GM18526 (cell line): Measurements from ENCODE around the gene ALG14.

Experiments used
- POLR2A ChIP-seq: IDR thresholded peaks from 3 replicates; pipeline ENCODE4 v1.6.1; 2011; ENCODE audit not compliant: insufficient read length; ENCODE audit errors: extremely low read depth

ALG14 gene

DNA sequence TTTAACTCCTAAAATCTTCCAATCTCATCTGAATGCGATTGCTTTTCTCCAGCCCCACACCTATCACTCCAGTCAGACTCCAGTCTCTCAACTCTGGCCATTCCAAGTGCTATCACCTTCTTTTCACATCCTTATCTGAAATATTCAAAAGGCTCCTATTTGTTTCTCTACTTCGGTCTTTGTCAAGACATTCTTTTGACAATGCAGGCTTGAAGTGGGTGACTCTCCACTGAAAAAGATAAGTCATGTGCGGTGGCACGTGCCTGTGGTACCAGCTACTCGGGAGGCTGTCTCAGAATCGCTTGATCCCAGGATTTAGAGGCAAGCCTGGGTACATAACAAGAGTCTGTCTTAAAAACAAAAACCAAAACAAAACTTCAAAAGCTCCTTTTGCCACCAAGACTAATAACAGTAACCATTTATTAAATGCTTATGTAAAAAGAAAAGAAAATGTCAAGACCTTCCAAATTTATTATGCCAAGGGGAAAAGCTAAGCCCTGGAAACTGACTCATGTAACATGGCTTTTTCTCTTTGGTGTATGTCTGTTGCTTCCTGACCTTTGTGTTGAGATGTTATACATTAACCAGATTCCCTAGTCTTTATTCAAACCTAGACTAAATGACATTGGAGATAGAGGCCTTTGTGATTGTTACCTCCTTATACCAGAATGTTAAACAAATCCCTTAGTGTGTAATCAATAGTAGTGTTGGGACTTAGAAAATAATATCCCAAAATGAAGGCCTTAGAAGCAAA, 3.6 kb downstream of the ALG14 start:
- no peak for TF ChIP-seq POLR2A

DNA sequence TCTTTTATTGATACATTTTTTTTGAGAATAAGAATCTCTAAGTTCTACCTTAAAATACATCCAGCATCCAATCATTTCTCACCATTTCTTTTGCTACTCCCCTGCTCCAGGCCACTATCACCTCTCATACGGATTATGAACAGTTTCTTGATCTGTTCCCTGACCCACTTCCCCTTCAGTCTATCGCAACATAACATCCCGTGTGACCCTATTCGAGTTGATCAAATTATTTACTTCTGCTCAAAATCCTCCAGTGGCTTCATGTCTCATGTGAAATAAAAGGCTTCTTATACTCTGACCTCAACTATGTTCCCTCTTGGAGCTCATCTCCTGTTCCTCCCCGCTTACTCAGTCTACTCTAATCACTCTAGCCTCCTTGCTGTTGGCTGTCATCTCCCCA, 5.2 kb downstream of the ALG14 start:
- TF ChIP-seq POLR2A: no peak

DNA sequence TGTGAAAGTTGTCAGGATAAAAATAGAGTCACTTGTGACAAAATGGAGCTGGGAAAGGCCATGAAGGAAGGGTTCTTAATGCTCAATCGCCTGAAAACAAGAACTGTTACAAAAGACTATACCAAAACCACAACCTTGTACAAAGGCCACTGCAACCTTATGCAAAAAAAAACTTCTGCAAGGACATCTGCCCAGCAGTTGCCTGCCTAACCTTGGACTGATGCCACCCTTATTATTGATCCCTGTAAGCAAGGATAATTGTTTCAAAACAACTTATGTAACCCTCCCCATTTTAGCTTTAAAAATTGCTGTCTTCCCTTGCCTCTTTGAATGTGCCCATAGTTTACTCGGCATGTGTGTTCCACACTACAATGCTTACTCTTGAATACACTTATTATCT, 5.7 kb downstream of the ALG14 start:
- no peak for TF ChIP-seq POLR2A

GRCh38 chr1:95061445-95062006, 11.2 kb downstream of the ALG14 start:
- TF ChIP-seq POLR2A: no peak

GRCh38 chr1:95058974-95059373, 13.8 kb downstream of the ALG14 start:
- no peak for TF ChIP-seq POLR2A

DNA sequence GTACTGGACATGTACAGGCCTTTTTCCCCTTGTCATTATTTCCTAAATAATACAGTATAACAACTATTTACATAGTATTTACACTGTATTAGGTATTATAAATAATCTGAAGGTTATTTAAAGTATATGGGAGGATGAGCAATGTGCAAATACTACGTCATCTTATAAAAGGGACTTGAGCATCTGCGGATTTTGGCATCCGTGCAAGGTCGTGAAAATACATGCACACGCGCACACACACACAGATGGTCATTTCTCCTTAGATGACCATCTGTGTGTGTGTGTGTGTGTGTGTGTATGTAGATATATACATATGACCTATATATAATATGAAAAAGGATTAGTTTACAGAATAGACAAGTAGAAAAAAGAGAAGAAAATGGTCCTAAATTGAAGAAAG, 15.4 kb downstream of the ALG14 start:
- no peak for TF ChIP-seq POLR2A

DNA sequence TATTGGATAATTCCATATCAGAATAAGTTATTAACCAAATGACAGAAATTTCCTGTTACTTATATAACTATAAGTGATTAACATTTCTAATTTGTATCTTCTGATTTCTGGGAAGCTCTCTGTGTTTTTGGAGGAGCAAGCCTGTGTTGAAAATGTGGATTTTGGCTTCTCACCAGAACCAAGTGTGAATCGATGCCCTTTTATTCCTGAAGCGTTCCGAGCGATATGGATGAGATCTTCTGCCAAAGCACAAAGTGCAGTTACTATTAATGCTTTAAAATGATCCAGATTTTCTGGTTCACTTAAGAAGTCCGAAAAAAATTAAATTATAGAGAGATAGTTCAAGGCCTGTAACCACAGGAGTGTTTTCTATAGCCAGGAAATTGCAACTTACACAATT, 22.8 kb downstream of the ALG14 start:
- no peak for TF ChIP-seq POLR2A

DNA sequence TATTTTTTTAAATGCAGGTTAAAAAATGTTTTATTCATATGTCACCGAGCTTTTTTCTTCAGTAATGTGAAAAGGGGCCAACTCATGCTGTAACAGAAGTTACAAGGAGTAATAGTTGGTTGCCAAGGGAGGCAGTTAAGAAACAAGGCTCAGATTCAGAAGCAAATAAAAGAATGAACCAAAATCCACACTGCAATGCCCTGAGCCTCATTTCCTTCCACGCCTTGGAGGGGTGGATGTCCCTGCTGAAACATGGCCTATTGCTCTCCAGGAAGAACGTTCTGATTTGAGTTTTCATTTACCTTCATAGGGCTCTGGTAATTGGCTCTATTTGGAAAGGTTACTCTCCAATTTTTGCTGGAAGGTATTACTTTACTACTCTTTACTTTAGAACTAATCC, 24.4 kb downstream of the ALG14 start:
- no peak for TF ChIP-seq POLR2A

DNA sequence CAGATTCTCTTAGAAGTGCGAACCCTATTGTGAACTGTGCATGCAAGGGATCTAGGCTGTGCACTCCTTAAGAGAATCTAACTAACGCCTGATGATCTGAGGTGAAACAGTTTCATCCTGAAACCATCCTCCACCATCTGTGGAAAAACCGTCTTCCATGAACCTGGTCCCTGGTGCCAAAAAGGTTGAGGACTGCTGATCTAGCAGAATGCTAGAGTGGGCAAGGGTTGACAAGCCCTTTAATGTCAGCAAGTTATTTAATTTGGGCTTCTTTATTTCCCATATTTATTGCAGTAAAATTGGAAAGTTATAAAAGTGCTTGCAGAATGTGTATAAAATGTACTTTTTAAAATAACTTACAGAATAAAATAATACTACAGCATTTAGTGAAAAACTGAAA, 26.4 kb downstream of the ALG14 start:
- no peak for TF ChIP-seq POLR2A

- no peak for TF ChIP-seq POLR2A
Measured at GRCh38 chr1:95043141-95043980, 29.4 kb downstream of the ALG14 start.

DNA sequence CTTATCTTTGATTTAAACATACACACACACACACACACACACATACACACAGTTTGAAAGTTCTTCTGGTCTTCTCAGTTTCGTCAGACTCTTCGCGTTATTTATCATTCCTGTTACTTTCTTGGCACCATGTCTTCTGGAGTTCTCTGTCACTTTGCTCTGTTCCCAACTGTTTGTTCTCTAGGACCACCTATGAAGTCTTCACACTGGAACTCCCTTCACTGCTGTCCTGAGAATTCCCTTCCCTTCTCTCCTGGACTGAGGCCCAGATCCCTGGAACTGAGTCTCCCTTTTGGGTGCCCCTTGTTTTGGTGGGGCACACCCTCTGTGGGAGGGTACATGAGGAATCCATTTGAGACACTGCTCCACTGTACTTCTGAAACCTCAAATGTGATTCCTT, 30.5 kb downstream of the ALG14 start:
- no peak for TF ChIP-seq POLR2A

GRCh38 chr1:95041491-95042165, 31.1 kb downstream of the ALG14 start:
- TF ChIP-seq POLR2A: no peak

GRCh38 chr1:95040032-95040525, 32.7 kb downstream of the ALG14 start:
- no peak for TF ChIP-seq POLR2A

DNA sequence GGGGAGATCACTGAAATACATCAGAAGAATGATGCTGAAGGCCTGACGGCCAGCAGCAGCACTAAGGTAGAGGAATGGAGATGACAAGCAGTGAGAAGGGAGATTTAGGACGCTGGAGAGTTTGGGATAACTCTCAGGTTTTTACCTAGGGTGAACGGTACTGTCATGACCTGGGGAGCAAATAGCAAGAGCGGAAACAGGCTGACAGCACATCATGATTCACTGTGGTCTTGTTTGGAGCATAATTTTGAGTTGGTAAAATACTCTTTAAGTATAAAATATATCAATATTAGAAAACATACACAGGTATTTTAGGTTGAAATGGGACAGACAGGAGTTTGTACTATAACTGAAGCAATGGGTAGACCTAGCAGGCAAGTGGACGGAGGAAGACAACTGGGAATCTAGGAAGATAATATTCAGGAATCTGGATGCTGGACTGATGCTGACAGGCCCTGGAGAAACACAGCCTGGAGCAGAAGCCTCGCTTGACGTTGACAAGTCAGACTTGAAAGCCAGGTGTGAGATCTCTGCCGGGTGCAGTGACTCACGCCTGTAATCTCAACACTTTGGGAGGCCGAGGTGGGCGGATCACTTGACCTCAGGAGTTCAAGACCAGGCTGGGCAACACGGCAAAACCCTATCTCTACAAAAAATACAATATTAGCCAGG, 33.3 kb downstream of the ALG14 start:
- no peak for TF ChIP-seq POLR2A

- no peak for TF ChIP-seq POLR2A
Measured at GRCh38 chr1:95035536-95035935, 37.2 kb downstream of the ALG14 start.
